AG09309 (cell line): ENCODE measurements around the gene RNF130.

Experiments
- DNase-seq: peaks from one replicate; pipeline ENCODE4 v3.0.0-alpha.2; 2010; ENCODE audit warnings: low read depth
- H3K4me3 ChIP-seq: 2 replicates; pipeline ENCODE4 v1.5.1; 2011; ENCODE audit warnings: mild to moderate bottlenecking, low read depth, low read length, moderate library complexity; ENCODE audit not compliant: control insufficient read depth
- CTCF ChIP-seq: IDR thresholded peaks from 2 replicates; pipeline ENCODE4 v1.5.1; 2011; ENCODE audit warnings: mild to moderate bottlenecking, low read depth, low read length, inconsistent platforms; ENCODE audit not compliant: insufficient read depth, control insufficient read depth; ENCODE audit errors: missing control alignments

The RNF130 gene

GRCh38 chr5:180041301-180042274 is 30.0 kb downstream of the RNF130 start:
- TF ChIP-seq CTCF: no peak
- H3K4me3 ChIP-seq: no peak overlapping the region
- DNase-seq: no peak

GRCh38 chr5:180040287-180041214 is 31.0 kb downstream of the RNF130 start:
- no peak for TF ChIP-seq CTCF
- H3K4me3 ChIP-seq: no peak overlapping the region
- no peak for DNase-seq

GRCh38 chr5:180035206-180035931 is 36.2 kb downstream of the RNF130 start:
- no peak overlapping the region for H3K4me3 ChIP-seq
- DNase-seq: no peak
- no peak for TF ChIP-seq CTCF

GRCh38 chr5:180034564-180034963 is 37.0 kb downstream of the RNF130 start:
- no peak for DNase-seq
- no peak for TF ChIP-seq CTCF
- H3K4me3 ChIP-seq: no peak overlapping the region

- no peak for TF ChIP-seq CTCF
- H3K4me3 ChIP-seq: no peak overlapping the region
- no peak for DNase-seq
Measured at GRCh38 chr5:180027459-180028089, 44.0 kb downstream of the RNF130 start.
